Mesendoderm (in vitro differentiated cells): ENCODE data around the gene CORO1C.
A peak's percentile ranks its signal among the peaks of the same experiment; 100 is the strongest.

Experiments
- DNase-seq: peaks from one replicate; pipeline ENCODE4 v3.0.0; 2013
- H2AK5ac ChIP-seq: 2 replicates; pipeline ENCODE4 v1.6.1; 2013; ENCODE audit warnings: low read length, inconsistent platforms
- H2BK120ac ChIP-seq: 2 replicates; pipeline ENCODE4 v1.6.1; 2013; ENCODE audit warnings: low read depth, mild to moderate bottlenecking, low read length, moderate library complexity, mixed read lengths
- H2BK15ac ChIP-seq: replicated peaks from 2 replicates; pipeline ENCODE4 v1.6.1; 2013; ENCODE audit warnings: low read depth, mild to moderate bottlenecking, moderate library complexity
- H2BK5ac ChIP-seq: 2 replicates; pipeline ENCODE4 v1.6.1; 2013; ENCODE audit warnings: low read length, inconsistent platforms
- H3K18ac ChIP-seq: 2 replicates; pipeline ENCODE4 v1.6.1; 2013; ENCODE audit warnings: mild to moderate bottlenecking, low read length, mixed read lengths
- H3K23ac ChIP-seq: one replicate; pipeline ENCODE4 v1.6.1; 2013; ENCODE audit warnings: low read length
- H3K27ac ChIP-seq: 2 replicates; pipeline ENCODE4 v1.5.1; 2013; ENCODE audit warnings: low read depth, mild to moderate bottlenecking, inconsistent platforms, low read length, moderate library complexity
- H3K27me3 ChIP-seq: 2 replicates; pipeline ENCODE4 v1.6.1; 2013; ENCODE audit warnings: low read length, control low read depth, mild to moderate bottlenecking, inconsistent platforms; ENCODE audit not compliant: insufficient read depth, poor library complexity
- H3K36me3 ChIP-seq: 2 replicates; pipeline ENCODE4 v1.6.1; 2013; ENCODE audit warnings: low read length, inconsistent platforms; ENCODE audit not compliant: control insufficient read depth, insufficient read depth
- H3K4ac ChIP-seq: one replicate; pipeline ENCODE4 v1.6.1; 2013; ENCODE audit warnings: low read depth, mild to moderate bottlenecking, low read length, moderate library complexity
- H3K4me1 ChIP-seq: 2 replicates; pipeline ENCODE4 v1.6.1; 2013; ENCODE audit warnings: low read depth, low read length, inconsistent platforms; ENCODE audit not compliant: control insufficient read depth
- H3K4me2 ChIP-seq: 2 replicates; pipeline ENCODE4 v1.6.1; 2013; ENCODE audit warnings: low read length
- H3K4me3 ChIP-seq: 2 replicates; pipeline ENCODE4 v1.5.1; 2013; ENCODE audit warnings: mild to moderate bottlenecking, low read length
- H3K56ac ChIP-seq: one replicate; pipeline ENCODE4 v1.6.1; 2013; ENCODE audit warnings: low read length
- H3K79me1 ChIP-seq: 2 replicates; pipeline ENCODE4 v1.6.1; 2013; ENCODE audit warnings: low read length, inconsistent platforms
- H3K79me2 ChIP-seq: 2 replicates; pipeline ENCODE4 v1.6.1; 2013; ENCODE audit warnings: mild to moderate bottlenecking, low read length; ENCODE audit not compliant: control insufficient read depth, insufficient read depth
- H3K9ac ChIP-seq: 2 replicates; pipeline ENCODE4 v1.6.1; 2013; ENCODE audit warnings: low read length, inconsistent platforms
- H4K5ac ChIP-seq: one replicate; pipeline ENCODE4 v1.6.1; 2013; ENCODE audit warnings: low read length
- H4K8ac ChIP-seq: one replicate; pipeline ENCODE4 v1.6.1; 2013; ENCODE audit warnings: low read depth, mild to moderate bottlenecking, control low read depth, low read length, moderate library complexity
- WGBS: extraction: QIAGEN DNeasy Blood & Tissue Kit; methylation state at CpG from one replicate; pipeline ENCODE4 v1.1.7; 2013; ENCODE audit warnings: low lambda C conversion rate, missing lambda C conversion rate; ENCODE audit not compliant: insufficient coverage; ENCODE audit errors: extremely low coverage; 5-methylcytosine and 5-hydroxymethylcytosine counted together

The CORO1C gene

GRCh38 chr12:108606492-108606891, 124.8 kb downstream of the CORO1C start:
- no CpG with 5 or more reads among the region's 9 CpGs for WGBS
- no peaks in the 10 kb centered on the region for H3K4me1 ChIP-seq

GRCh38 chr12:108605690-108606406, 125.5 kb downstream of the CORO1C start:
- Histone ChIP-seq H2AK5ac (no peak overlapping the region), H3K18ac (no peak overlapping the region), H3K79me2 (no peaks in the 10 kb centered on the region), H3K23ac (no peak overlapping the region), H3K36me3 (no peaks in the 10 kb centered on the region), H3K4me1 (no peaks in the 10 kb centered on the region), H3K4me2 (no peak overlapping the region), H3K9ac (no peak overlapping the region), H3K4ac (no peak overlapping the region), H3K27ac (no peak overlapping the region), H3K79me1 (no peaks in the 10 kb centered on the region), H2BK120ac (no peak overlapping the region), H3K56ac (no peak overlapping the region), H2BK5ac (no peak overlapping the region), H3K27me3 (no peaks in the 10 kb centered on the region), H2BK15ac (no peak overlapping the region), H4K8ac (no peak overlapping the region), H3K4me3 (no peak overlapping the region), H4K5ac (no peak overlapping the region)
- DNase-seq, result no peak
- WGBS, result no CpG with 5 or more reads among the region's 4 CpGs

More at GRCh38 chr12:108606492-108606891, 124.8 kb downstream of the CORO1C start:
- peak overlapping the region; percentile 5 for H3K56ac ChIP-seq
- no peak overlapping the region for H2BK120ac ChIP-seq
- DNase-seq, result no peak
- H3K18ac ChIP-seq, result no peak overlapping the region
- H2BK5ac ChIP-seq, result no peak overlapping the region
- no peak overlapping the region for H2AK5ac ChIP-seq
- H3K4me2 ChIP-seq, result no peak overlapping the region
- no peak overlapping the region for H4K5ac ChIP-seq
- H2BK15ac ChIP-seq, result no peak overlapping the region
- H3K4me3 ChIP-seq, result no peak overlapping the region
- H3K9ac ChIP-seq, result no peak overlapping the region
- H3K27me3 ChIP-seq, result no peaks in the 10 kb centered on the region
- no peaks in the 10 kb centered on the region for H3K79me1 ChIP-seq
- no peak overlapping the region for H3K4ac ChIP-seq
- H4K8ac ChIP-seq, result no peak overlapping the region
- no peak overlapping the region for H3K23ac ChIP-seq
- no peaks in the 10 kb centered on the region for H3K36me3 ChIP-seq
- no peak overlapping the region for H3K27ac ChIP-seq
- no peaks in the 10 kb centered on the region for H3K79me2 ChIP-seq

GRCh38 chr12:108605000-108605689, 126.2 kb downstream of the CORO1C start:
- Histone ChIP-seq H3K9ac (no peak overlapping the region), H3K27ac (no peak overlapping the region), H3K56ac (no peak overlapping the region), H3K4me3 (no peak overlapping the region), H2AK5ac (no peak overlapping the region), H3K36me3 (no peaks in the 10 kb centered on the region), H4K5ac (no peak overlapping the region), H3K27me3 (no peaks in the 10 kb centered on the region), H4K8ac (no peak overlapping the region), H2BK15ac (no peak overlapping the region), H3K18ac (no peak overlapping the region), H3K4me2 (no peak overlapping the region), H3K4me1 (no peaks in the 10 kb centered on the region), H3K4ac (no peak overlapping the region), H3K79me1 (no peaks in the 10 kb centered on the region), H3K79me2 (no peaks in the 10 kb centered on the region), H2BK120ac (no peak overlapping the region), H3K23ac (no peak overlapping the region), H2BK5ac (no peak overlapping the region)
- no CpG with 5 or more reads among the region's 3 CpGs for WGBS
- no peak for DNase-seq

GRCh38 chr12:108604208-108604941, 126.9 kb downstream of the CORO1C start:
- Histone ChIP-seq H3K79me2 (no peaks in the 10 kb centered on the region), H4K8ac (no peak overlapping the region), H3K79me1 (no peaks in the 10 kb centered on the region), H4K5ac (no peak overlapping the region), H3K9ac (no peak overlapping the region), H3K27me3 (no peaks in the 10 kb centered on the region), H3K4me3 (no peak overlapping the region), H3K4me2 (no peak overlapping the region), H3K27ac (no peak overlapping the region), H2BK5ac (no peak overlapping the region), H3K23ac (no peak overlapping the region), H2BK120ac (no peak overlapping the region), H3K36me3 (no peaks in the 10 kb centered on the region), H2AK5ac (no peak overlapping the region), H3K4me1 (no peaks in the 10 kb centered on the region), H3K4ac (no peak overlapping the region), H3K18ac (no peak overlapping the region), H3K56ac (no peak overlapping the region), H2BK15ac (no peak overlapping the region)
- WGBS, result no CpG with 5 or more reads among the region's 14 CpGs
- DNase-seq, result no peak

- Histone ChIP-seq H3K9ac (no peak overlapping the region), H3K79me2 (no peaks in the 10 kb centered on the region), H3K4me1 (no peaks in the 10 kb centered on the region), H2BK5ac (no peak overlapping the region), H3K4me3 (no peak overlapping the region), H3K4me2 (no peak overlapping the region), H3K18ac (no peak overlapping the region), H3K4ac (no peak overlapping the region), H3K27ac (no peak overlapping the region), H2BK15ac (no peak overlapping the region), H2AK5ac (no peak overlapping the region), H4K8ac (no peak overlapping the region), H2BK120ac (no peak overlapping the region), H3K23ac (no peak overlapping the region), H3K79me1 (no peaks in the 10 kb centered on the region), H3K27me3 (no peaks in the 10 kb centered on the region), H4K5ac (no peak overlapping the region), H3K36me3 (no peaks in the 10 kb centered on the region), H3K56ac (no peak overlapping the region)
- no peak for DNase-seq
- no CpG with 5 or more reads among the region's 4 CpGs for WGBS
These were observed 127.6 kb downstream of the CORO1C start for GRCh38 chr12:108603743-108604142.
